H1 (cell line): ENCODE data around the gene PDZRN4. TPM values are rescaled to one million over a fixed set of nuclear protein-coding genes. Genes with fewer than 3 reads are reported as not detected.

Source experiments
- CTCF ChIA-PET: fragments of 300-600 bp; sonication (Branson Sonifier 250); formaldehyde crosslinking; loops from one replicate; lab custom pipeline; 2021; ENCODE audit not compliant: partially characterized antibody; lab: Charles Lee
- POLR2A ChIA-PET: fragments of 300-600 bp; sonication (Branson Sonifier 250); formaldehyde crosslinking; loops from one replicate; lab custom pipeline; 2021; ENCODE audit warnings: inconsistent platforms; ENCODE audit not compliant: partially characterized antibody; lab: Charles Lee
- DNase-seq, 2 experiments: peaks; one replicate each; pipeline versions ENCODE4 v3.0.0 to v3.0.0-alpha.2; 2010 to 2022; ENCODE audit warnings: low spot score in 2 of 2, low read depth in 1 of 2, mixed read lengths in 1 of 2
- FAIRE-seq: peaks from 2 replicates; lab custom pipeline; 2011; peaks lifted over from hg19 to GRCh38; lab: Jason Lieb, UNC
- H2AFZ ChIP-seq: 2 replicates; pipeline ENCODE4 v1.8.1; 2012; ENCODE audit warnings: low read length, inconsistent platforms
- H2AK5ac ChIP-seq: 2 replicates; pipeline ENCODE4 v1.6.1; 2013; ENCODE audit warnings: low read depth, low read length
- H2BK120ac ChIP-seq: replicated peaks from 2 replicates; pipeline ENCODE3; 2013; ENCODE audit warnings: low read depth, low read length, inconsistent platforms
- H2BK12ac ChIP-seq: 2 replicates; pipeline ENCODE4 v1.6.1; 2013; ENCODE audit warnings: low read depth, low read length
- H2BK15ac ChIP-seq: 2 replicates; pipeline ENCODE4 v1.6.1; 2013; ENCODE audit warnings: low read length
- H2BK20ac ChIP-seq: 2 replicates; pipeline ENCODE4 v1.6.1; 2013; ENCODE audit warnings: low read length
- H2BK5ac ChIP-seq: 2 replicates; pipeline ENCODE4 v1.6.1; 2013; ENCODE audit warnings: low read depth, low read length
- H3K14ac ChIP-seq: 2 replicates; pipeline ENCODE4 v1.6.1; 2013; ENCODE audit warnings: inconsistent platforms; ENCODE audit not compliant: insufficient read length
- H3K18ac ChIP-seq: 2 replicates; pipeline ENCODE4 v1.6.1; 2013; ENCODE audit warnings: low read length; ENCODE audit errors: extremely low read depth
- H3K23ac ChIP-seq: 2 replicates; pipeline ENCODE4 v1.6.1; 2013; ENCODE audit warnings: inconsistent platforms; ENCODE audit not compliant: insufficient read length
- H3K23me2 ChIP-seq: 2 replicates; pipeline ENCODE4 v1.6.1; 2013; ENCODE audit warnings: low read depth, low read length
- H3K27ac ChIP-seq: 2 replicates; pipeline ENCODE4 v1.6.1; 2011; ENCODE audit warnings: low read depth, low read length, inconsistent platforms
- H3K27me3 ChIP-seq, 4 experiments: replicated peaks in 1 of 4; 1 replicate in 1 of 4; 2 replicates in 3 of 4; pipeline versions ENCODE4 v1.6.1 to v1.8.1; 2011 to 2013; ENCODE audit warnings: low read length in 3 of 4, mild to moderate bottlenecking in 3 of 4, inconsistent platforms in 2 of 4, mixed read lengths in 2 of 4, moderate library complexity in 1 of 4; ENCODE audit not compliant: control insufficient read depth in 3 of 4, insufficient read depth in 3 of 4; ENCODE audit errors: extremely low read depth in 1 of 4
- H3K36me3 ChIP-seq, 4 experiments: 2 replicates each; pipeline versions ENCODE4 v1.6.1 to v1.8.1; 2011 to 2013; ENCODE audit warnings: mild to moderate bottlenecking in 4 of 4, low read length in 3 of 4, moderate library complexity in 2 of 4, control low read depth in 1 of 4, inconsistent platforms in 1 of 4; ENCODE audit not compliant: insufficient read depth in 4 of 4, control insufficient read depth in 2 of 4
- H3K4ac ChIP-seq: replicated peaks from 2 replicates; pipeline ENCODE3; 2013; ENCODE audit warnings: low read length, low read depth, mixed read lengths, inconsistent platforms; ENCODE audit not compliant: insufficient read length
- H3K4me1 ChIP-seq, 4 experiments: replicated peaks in 1 of 4; 1 replicate in 1 of 4; 2 replicates in 3 of 4; pipeline versions ENCODE4 v1.6.1 to v1.8.1; 2011 to 2013; ENCODE audit warnings: low read length in 3 of 4, inconsistent platforms in 2 of 4, mixed read lengths in 1 of 4; ENCODE audit not compliant: insufficient read depth in 4 of 4, control insufficient read depth in 3 of 4
- H3K4me2 ChIP-seq, 2 experiments: 2 replicates each; pipeline versions ENCODE4 v1.6.1 to v1.8.1; 2011 to 2013; ENCODE audit warnings: low read depth in 2 of 2, low read length in 2 of 2, control low read depth in 1 of 2, inconsistent platforms in 1 of 2, mild to moderate bottlenecking in 1 of 2; ENCODE audit not compliant: insufficient read depth in 1 of 2
- H3K4me3 ChIP-seq, 4 experiments: fragments of 200-600, 300-600 bp in 1 of 4; sonication (generic), shearing (Covaris generic), sonication (Bioruptor Twin) in 1 of 4; 2 replicates each; pipeline versions ENCODE4 v1.5.1 to v1.8.1; 2011 to 2016; ENCODE audit warnings: low read length in 4 of 4, low read depth in 3 of 4, control low read depth in 2 of 4, inconsistent platforms in 2 of 4, mild to moderate bottlenecking in 2 of 4, mixed read lengths in 1 of 4, moderate library complexity in 1 of 4; ENCODE audit not compliant: insufficient read depth in 2 of 4; ENCODE audit errors: extremely low read depth in 1 of 4
- H3K56ac ChIP-seq: replicated peaks from 2 replicates; pipeline ENCODE3; 2013; ENCODE audit warnings: low read depth, mild to moderate bottlenecking, mixed read lengths, low read length, inconsistent platforms; ENCODE audit not compliant: insufficient read length
- H3K79me1 ChIP-seq: 2 replicates; pipeline ENCODE4 v1.6.1; 2013; ENCODE audit warnings: low read depth, low read length, control low read depth
- H3K79me2 ChIP-seq, 2 experiments: 2 replicates each; pipeline versions ENCODE4 v1.6.1 to v1.8.1; 2012 to 2013; ENCODE audit warnings: low read length in 2 of 2, mild to moderate bottlenecking in 2 of 2, inconsistent platforms in 1 of 2; ENCODE audit not compliant: insufficient read depth in 2 of 2, control insufficient read depth in 1 of 2
- H3K9ac ChIP-seq, 4 experiments: replicated peaks in 1 of 4; 1 replicate in 1 of 4; 2 replicates in 3 of 4; pipeline versions ENCODE4 v1.6.1 to v1.8.1; 2011 to 2013; ENCODE audit warnings: low read depth in 3 of 4, low read length in 3 of 4, control low read depth in 2 of 4, mild to moderate bottlenecking in 2 of 4, moderate library complexity in 2 of 4, inconsistent platforms in 1 of 4; ENCODE audit errors: extremely low read depth in 1 of 4
- H3K9me3 ChIP-seq, 2 experiments: 2 replicates each; pipeline versions ENCODE4 v1.6.1 to v1.8.1; 2012 to 2013; ENCODE audit warnings: mild to moderate bottlenecking in 2 of 2, moderate library complexity in 2 of 2, control low read depth in 1 of 2, inconsistent platforms in 1 of 2, low read depth in 1 of 2, low read length in 1 of 2, mixed read lengths in 1 of 2; ENCODE audit not compliant: insufficient read depth in 2 of 2
- H4K20me1 ChIP-seq, 2 experiments: replicated peaks in 1 of 2; 2 replicates each; pipeline versions ENCODE3 to v1.8.1; 2011 to 2013; ENCODE audit warnings: inconsistent platforms in 2 of 2, low read length in 2 of 2, mild to moderate bottlenecking in 1 of 2; ENCODE audit not compliant: insufficient read depth in 2 of 2, control insufficient read depth in 1 of 2
- H4K5ac ChIP-seq: 2 replicates; pipeline ENCODE4 v1.6.1; 2013; ENCODE audit warnings: low read length, low read depth, mixed read lengths, inconsistent platforms; ENCODE audit not compliant: insufficient read length
- H4K8ac ChIP-seq: 2 replicates; pipeline ENCODE4 v1.8.0; 2013; ENCODE audit warnings: mild to moderate bottlenecking, moderate library complexity, low read length, inconsistent platforms; ENCODE audit not compliant: insufficient read depth; ENCODE audit errors: extremely low read depth
- H4K91ac ChIP-seq: replicated peaks from 2 replicates; pipeline ENCODE3; 2013; ENCODE audit warnings: low read length, mixed read lengths, inconsistent platforms; ENCODE audit not compliant: insufficient read length
- HDAC2 ChIP-seq, 2 experiments: fragments of 300-600 bp in 1 of 2; sonication (generic) in 1 of 2; IDR thresholded peaks; 2 replicates each; pipeline ENCODE4 v1.6.1; 2011 to 2012; ENCODE audit warnings: low read depth in 2 of 2, low read length in 2 of 2, mild to moderate bottlenecking in 2 of 2, moderate library complexity in 2 of 2, borderline replicate concordance in 1 of 2, inconsistent platforms in 1 of 2
- NRF1 ChIP-seq: IDR thresholded peaks from 2 replicates; pipeline ENCODE4 v1.6.1; 2011; ENCODE audit warnings: mild to moderate bottlenecking, low read depth, low read length, improper control_type of control experiment
- WGBS, 2 experiments: shearing (Covaris generic) in 1 of 2; methylation state at CpG; one replicate each; pipeline versions ENCODE4 v1.1.6 to v1.1.7; 2013 to 2015; ENCODE audit warnings: low lambda C conversion rate in 2 of 2, mixed read lengths in 2 of 2, inconsistent platforms in 1 of 2, low coverage in 1 of 2, missing lambda C conversion rate in 1 of 2; ENCODE audit not compliant: insufficient replicate concordance in 2 of 2, insufficient coverage in 1 of 2, insufficient read length in 1 of 2; ENCODE audit errors: extremely low coverage in 1 of 2, missing lambda C conversion rate in 1 of 2; 5-methylcytosine and 5-hydroxymethylcytosine counted together
- polyA plus RNA-seq, 7 experiments: library from polyadenylated mRNA; depleted of rRNA in 3 of 7; stranded (reverse) in 5 of 7; unstranded in 2 of 7; fragments of >200 nt in 5 of 7; fragments of 200-250 nt in 2 of 7; gene quantifications; 1 replicate in 5 of 7; 2 replicates in 1 of 7; 4 replicates in 1 of 7; pipeline versions ENCODE4 v1.2.1 to v1.2.3, GENCODE V29; 2011 to 2013; ENCODE audit warnings: missing spikeins in 2 of 7, mixed read lengths in 2 of 7
- total RNA-seq: library from RNA; stranded (reverse); fragmentation: NEBNext Ultra II Directional; extraction: Animal tissue kit (Norgen Biotek cat#: 25700); gene quantifications from 2 replicates; pipeline ENCODE4 v1.2.1, GENCODE V29; 2021

Gene PDZRN4
- total and polyA plus RNA-seq, 2 of the 8 experiments (the other 6 are each of a cell fraction or from before 2014, with no cell fraction given) = not detected

DNA sequence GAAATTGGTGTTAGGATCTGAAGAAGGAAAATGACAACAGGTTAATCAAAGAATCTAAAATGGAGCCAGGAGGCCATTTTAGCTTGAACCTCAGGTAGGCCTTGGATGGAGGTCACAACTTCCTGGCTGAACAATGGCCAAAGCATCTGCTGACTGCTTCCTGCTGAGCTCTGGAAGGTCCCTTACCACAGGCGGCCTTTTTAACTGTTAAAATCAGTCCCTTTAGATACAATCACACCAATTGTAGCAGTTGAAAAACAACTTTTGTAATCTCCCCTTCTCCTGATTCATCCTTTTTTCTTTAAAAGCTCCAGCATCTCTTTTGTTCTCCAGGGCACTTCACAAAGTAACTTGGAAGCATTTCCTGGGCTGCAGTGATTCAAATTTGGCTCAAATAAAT is 388.8 kb downstream of the PDZRN4 start:
- H2BK12ac ChIP-seq = no peak overlapping the region; the same call in 1 of the 2 replicates
- TF ChIP-seq NRF1 (no peak), HDAC2 (IDR thresholded peaks at IDR 0.05; ENCODE audit: borderline replicate concordance in 1 of 2, low read depth in 2 of 2, low read length in 2 of 2) (peak in 1 of 2 experiments; percentile 81; a peak in 1 of 4 replicates)

More for the DNA sequence above, 388.8 kb downstream of the PDZRN4 start:
- 24% methylated on average over 1 of the region's 1 CpG; no CpG with 5 or more reads in 1 of the 2 experiments for WGBS, 2 experiments
- Histone ChIP-seq H4K20me1 (no peaks in the 10 kb centered on the region), H3K27ac (no peak overlapping the region), H3K79me2 (no peaks in the 10 kb centered on the region), H4K5ac (no peak overlapping the region), H3K9me3 (0 out of 4 replicates have a peak, but pooled peaks cover 0 to 5% of the 10 kb centered on the region in 2 experiments), H3K23me2 (no peaks in the 10 kb centered on the region), H2BK15ac (no peak overlapping the region), H2AK5ac (no peak overlapping the region), H3K27me3 (no peaks in the 10 kb centered on the region), H3K4ac (no peak overlapping the region), H3K56ac (no peak overlapping the region), H3K4me3 (no peak overlapping the region), H3K4me1 (peaks cover 0 to 4% (median 2%) of the 10 kb centered on the region in 4 experiments; a peak in 4 of 7 replicates), H4K8ac (no peak overlapping the region), H2BK5ac (peak overlapping the region; percentile 94; the same call in 1 of the 2 replicates), H2BK20ac (no peak overlapping the region), H3K9ac (no peak overlapping the region), H3K79me1 (no peaks in the 10 kb centered on the region), H3K18ac (no peak overlapping the region), H3K23ac (no peak overlapping the region), H3K36me3 (no peaks in the 10 kb centered on the region), H2AFZ (no peak overlapping the region), H3K4me2 (no peak overlapping the region), H3K14ac (no peak overlapping the region), H2BK120ac (no peak overlapping the region), H4K91ac (no peak overlapping the region)
- POLR2A ChIA-PET = no interaction called here
- peak; percentile 84 for FAIRE-seq
- CTCF ChIA-PET = interaction anchor here (1.0 to 1.7 kb wide), 2 partner anchors 8 to 208 kb away, joined by 3 read pairs; no protein-coding TSS in a partner anchor
- peak in 1 of 2 experiments; percentile 58 for DNase-seq
